Measurements from ENCODE around the gene SLC16A6.
"Not testable (repeated sequence)": the region's sequence is repeated elsewhere in the genome, so short reads cannot be mapped to it uniquely, and the experiment has no call there.

SLC16A6 gene

GRCh38 chr17:68314916-68315535, 24.1 kb upstream of the SLC16A6 start:
- no peak for DNase-seq (ENCODE audit: low read depth in 2 of 2)

- no peak for DNase-seq (ENCODE audit: low read depth in 2 of 2)
These were observed 19.2 kb upstream of the SLC16A6 start for GRCh38 chr17:68310152-68310551.

GRCh38 chr17:68309066-68309670, 18.2 kb upstream of the SLC16A6 start:
- DNase-seq (ENCODE audit: low read depth in 2 of 2) = not testable (repeated sequence)

- not testable (repeated sequence) for DNase-seq (ENCODE audit: low read depth in 2 of 2)
These were observed 17.6 kb upstream of the SLC16A6 start for GRCh38 chr17:68308486-68308885.

GRCh38 chr17:68307443-68307842, 16.5 kb upstream of the SLC16A6 start:
- DNase-seq (ENCODE audit: low read depth in 2 of 2) = no peak

GRCh38 chr17:68306819-68307218, 15.9 kb upstream of the SLC16A6 start:
- DNase-seq (ENCODE audit: low read depth in 2 of 2) = no peak

GRCh38 chr17:68305142-68305541, 14.2 kb upstream of the SLC16A6 start:
- no peak for DNase-seq (ENCODE audit: low read depth in 2 of 2)

GRCh38 chr17:68304706-68305105, 13.8 kb upstream of the SLC16A6 start:
- no peak for DNase-seq (ENCODE audit: low read depth in 2 of 2)

GRCh38 chr17:68302666-68303065, 11.7 kb upstream of the SLC16A6 start:
- no peak for DNase-seq (ENCODE audit: low read depth in 2 of 2)

GRCh38 chr17:68302066-68302564, 11.2 kb upstream of the SLC16A6 start:
- DNase-seq (ENCODE audit: low read depth in 2 of 2) = no peak

- no peak for DNase-seq (ENCODE audit: low read depth in 2 of 2)
These were observed 10.6 kb upstream of the SLC16A6 start for GRCh38 chr17:68301438-68301959.

GRCh38 chr17:68299817-68300216, 8.9 kb upstream of the SLC16A6 start:
- DNase-seq (ENCODE audit: low read depth in 2 of 2) = no peak

- no peak for DNase-seq (ENCODE audit: low read depth in 2 of 2)
These were observed 7.7 kb upstream of the SLC16A6 start for GRCh38 chr17:68298601-68299000.

- no peak for DNase-seq (ENCODE audit: low read depth in 2 of 2)
These were observed 6.3 kb upstream of the SLC16A6 start for GRCh38 chr17:68297195-68297594.

GRCh38 chr17:68296217-68297191, 5.6 kb upstream of the SLC16A6 start:
- DNase-seq (ENCODE audit: low read depth in 2 of 2) = peak in 1 of 2 donors; percentile 19

GRCh38 chr17:68295086-68295485, 4.2 kb upstream of the SLC16A6 start:
- peak; percentile 19 to 42 for DNase-seq (ENCODE audit: low read depth in 2 of 2)

- DNase-seq (ENCODE audit: low read depth in 2 of 2) = no peak
These were observed 3.7 kb upstream of the SLC16A6 start for GRCh38 chr17:68294617-68295016.

- DNase-seq (ENCODE audit: low read depth in 2 of 2) = no peak
These were observed 3.2 kb upstream of the SLC16A6 start for GRCh38 chr17:68294196-68294555.

GRCh38 chr17:68293490-68294195, 2.7 kb upstream of the SLC16A6 start:
- DNase-seq (ENCODE audit: low read depth in 2 of 2) = no peak

- no peak for DNase-seq (ENCODE audit: low read depth in 2 of 2)
These were observed 1.7 kb upstream of the SLC16A6 start for GRCh38 chr17:68292689-68293040.

- peak; percentile 79 to 81 for DNase-seq (ENCODE audit: low read depth in 2 of 2)
These were observed 1.1 kb upstream of the SLC16A6 start for GRCh38 chr17:68291836-68292688.

Data from stimulated activated CD8-positive, alpha-beta memory T cell treated with anti-CD3 and anti-CD28 coated beads, Interleukin-2, amount 100 ng/mL, for 48 hours (primary cell).